ENCODE data around the gene DUSP7. TPM values are rescaled to one million over a fixed set of nuclear protein-coding genes. Genes with fewer than 3 reads are reported as not detected.

Gene DUSP7
- total RNA-seq, 2 donors from 2014 or later: 9.1 to 34.0 TPM

GRCh38 chr3:52023101-52023770 is 33.1 kb downstream of the DUSP7 start:
- DNase-seq (ENCODE audit: low spot score): no peak
- no peaks in the 10 kb centered on the region for H3K27me3 ChIP-seq (replicated peaks; ENCODE audit: insufficient read depth)
- intact Hi-C loops (cut with DNase I): no loop called here
- no peaks in the 10 kb centered on the region for H3K9me3 ChIP-seq
- H3K4me1 ChIP-seq (replicated peaks): no peaks in the 10 kb centered on the region
- 94% methylated on average over 3 of the region's 3 CpGs for WGBS
- no peaks in the 10 kb centered on the region for H3K36me3 ChIP-seq
- no peak overlapping the region for H3K4me3 ChIP-seq
- TF ChIP-seq CTCF (IDR thresholded peaks at IDR 0.05) (no peak), POLR2A (IDR thresholded peaks at IDR 0.05) (no peak), POLR2AphosphoS5 (IDR thresholded peaks at IDR 0.05) (no peak)
- no peak overlapping the region for H3K27ac ChIP-seq

GRCh38 chr3:52022323-52023100 is 33.9 kb downstream of the DUSP7 start:
- intact Hi-C loops (cut with DNase I): no loop called here
- H3K36me3 ChIP-seq: no peaks in the 10 kb centered on the region
- TF ChIP-seq POLR2A (IDR thresholded peaks at IDR 0.05) (no peak), CTCF (IDR thresholded peaks at IDR 0.05) (no peak), POLR2AphosphoS5 (IDR thresholded peaks at IDR 0.05) (no peak)
- no peaks in the 10 kb centered on the region for H3K27me3 ChIP-seq (replicated peaks; ENCODE audit: insufficient read depth)
- H3K4me1 ChIP-seq (replicated peaks): no peaks in the 10 kb centered on the region
- H3K4me3 ChIP-seq: no peak overlapping the region
- H3K9me3 ChIP-seq: no peaks in the 10 kb centered on the region
- WGBS: 73% methylated on average over 20 of the region's 20 CpGs
- peak overlapping the region in 1 of 2 donors; percentile 8 for H3K27ac ChIP-seq
- no peak for DNase-seq (ENCODE audit: low spot score)

DNA sequence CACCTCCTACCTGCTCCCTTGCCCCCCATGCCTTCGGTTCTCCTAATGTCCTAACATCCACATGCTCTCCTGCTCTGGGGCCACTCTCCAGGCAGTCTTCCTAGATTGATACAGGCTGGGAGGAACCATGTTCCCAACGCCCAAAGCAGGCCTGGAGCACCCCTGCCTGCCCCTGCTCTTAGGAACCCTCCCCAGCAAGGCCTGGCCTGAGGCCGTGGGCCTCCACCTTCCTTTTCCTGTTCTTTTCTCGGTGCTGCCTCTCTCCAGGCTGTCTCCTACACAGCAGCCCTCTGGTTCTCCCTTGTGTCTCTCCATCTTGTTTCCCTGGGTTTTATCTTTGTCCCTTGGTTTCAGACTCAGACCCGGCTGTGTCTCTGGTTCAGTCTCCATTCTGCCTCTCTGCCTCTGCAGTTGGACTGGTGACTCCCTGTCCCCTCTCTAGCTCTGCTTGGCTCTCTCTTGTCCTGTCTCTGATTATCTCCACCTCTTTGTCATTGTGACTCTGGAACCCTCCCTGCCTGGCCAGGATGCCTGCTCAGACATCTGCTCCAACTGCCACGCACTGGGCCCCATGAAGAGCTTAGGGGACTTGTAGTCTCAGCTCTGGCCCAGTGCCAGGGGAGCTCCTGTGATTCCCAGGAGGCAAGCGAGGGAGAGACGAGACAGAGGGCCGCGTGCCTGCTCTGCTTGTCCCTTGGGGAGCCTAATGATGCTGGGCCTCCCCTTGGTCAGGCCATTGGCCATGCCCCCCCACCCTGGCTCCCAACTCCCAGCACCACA is 34.7 kb downstream of the DUSP7 start:
- 63% methylated on average over 10 of the region's 10 CpGs for WGBS
- H3K27ac ChIP-seq: peak overlapping the region in 1 of 2 donors; percentile 8
- H3K4me1 ChIP-seq (replicated peaks): no peaks in the 10 kb centered on the region
- no peaks in the 10 kb centered on the region for H3K36me3 ChIP-seq
- TF ChIP-seq POLR2AphosphoS5 (IDR thresholded peaks at IDR 0.05) (no peak), POLR2A (IDR thresholded peaks at IDR 0.05) (no peak), CTCF (IDR thresholded peaks at IDR 0.05) (no peak)
- H3K9me3 ChIP-seq: no peaks in the 10 kb centered on the region
- intact Hi-C loops (cut with DNase I): no loop called here
- DNase-seq (ENCODE audit: low spot score): no peak
- H3K4me3 ChIP-seq: no peak overlapping the region
- no peaks in the 10 kb centered on the region for H3K27me3 ChIP-seq (replicated peaks; ENCODE audit: insufficient read depth)

DNA sequence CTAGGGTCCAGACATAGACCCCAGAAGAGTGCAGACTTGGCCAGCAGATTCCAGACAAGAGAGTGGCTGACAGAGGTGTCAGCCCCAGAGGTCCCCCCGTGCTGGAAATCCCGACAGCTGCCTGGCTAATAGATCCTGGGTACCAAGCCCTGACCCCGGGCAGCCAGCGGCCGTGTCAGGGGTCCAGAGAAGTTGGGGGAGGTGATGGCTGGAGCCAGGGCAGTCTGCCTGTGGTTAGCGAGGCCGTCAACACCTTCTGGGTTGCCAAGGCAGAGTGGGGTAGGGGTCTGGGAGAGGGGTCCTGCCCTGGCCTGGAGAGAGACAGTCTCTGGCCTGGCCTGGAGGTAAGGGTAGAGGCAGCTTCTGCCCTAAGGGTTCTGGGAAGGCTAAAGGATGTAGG is 35.6 kb downstream of the DUSP7 start:
- Histone ChIP-seq H3K9me3 (no peaks in the 10 kb centered on the region), H3K4me1 (replicated peaks) (no peaks in the 10 kb centered on the region), H3K27me3 (replicated peaks; ENCODE audit: insufficient read depth) (no peaks in the 10 kb centered on the region), H3K4me3 (no peak overlapping the region), H3K36me3 (no peaks in the 10 kb centered on the region), H3K27ac (no peak overlapping the region)
- WGBS: 98% methylated on average over 6 of the region's 7 CpGs
- no peak for DNase-seq (ENCODE audit: low spot score)
- intact Hi-C loops (cut with DNase I): no loop called here
- TF ChIP-seq CTCF (IDR thresholded peaks at IDR 0.05) (no peak), POLR2A (IDR thresholded peaks at IDR 0.05) (no peak), POLR2AphosphoS5 (IDR thresholded peaks at IDR 0.05) (no peak)
